Peyer's patch (tissue), 4 donors: ENCODE measurements around the gene PRICKLE4.

Source experiments
- CTCF ChIP-seq, 6 experiments: fragments of 450-650 bp in 4 of 6; fragments of 200-600 bp in 2 of 6; sonication (generic) in 1 of 6; IDR thresholded peaks; one replicate each; pipeline ENCODE4 v1.5.1; 2017 to 2019; ENCODE audit warnings: antibody characterized with exemption in 6 of 6, mild to moderate bottlenecking in 3 of 6, moderate library complexity in 1 of 6
- POLR2A ChIP-seq, 2 donors: fragments of 450-650 bp; IDR thresholded peaks; one replicate each; pipeline ENCODE4 v1.5.1; 2017; ENCODE audit warnings: antibody characterized with exemption in 2 of 2, mild to moderate bottlenecking in 2 of 2, moderate library complexity in 2 of 2

- TF ChIP-seq CTCF (IDR thresholded peaks at IDR 0.05) (no peak), POLR2A (IDR thresholded peaks at IDR 0.05) (no peak)
Measured at GRCh38 chr6:41818271-41819054, 37.9 kb downstream of the PRICKLE4 start.
